ENCODE measurements around the gene ASB15. TPM values are rescaled to one million over a fixed set of nuclear protein-coding genes. Genes with fewer than 3 reads are reported as not detected.

Gene ASB15
- total and polyA plus RNA-seq, 2 of the 4 experiments (the other 2 are of a cell fraction), result not detected

DNA sequence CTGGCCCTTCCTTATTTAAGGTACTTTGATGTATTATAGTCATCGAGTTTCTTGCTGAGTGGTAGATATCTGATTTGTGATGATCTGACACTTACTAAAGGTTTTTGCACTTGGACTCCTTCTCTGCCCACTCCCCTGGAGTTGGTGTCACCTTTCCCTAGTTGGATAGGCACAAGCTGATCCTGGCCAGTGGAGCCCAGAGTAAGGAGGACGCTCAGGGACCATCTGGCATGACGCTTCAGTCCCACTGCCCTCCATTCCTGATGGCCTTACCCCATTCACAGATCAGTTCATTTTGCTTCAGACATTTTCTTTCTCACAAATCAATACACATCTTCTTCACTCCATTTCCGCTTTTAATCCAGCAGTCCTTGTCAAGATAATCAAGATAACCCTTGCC lies 20.1 kb downstream of the ASB15 start:
- Histone ChIP-seq H3K79me1 (ENCODE audit: low read depth in 1 of 2, low read length in 2 of 2) (no peaks in the 10 kb centered on the region), H3K4ac (ENCODE audit: low read depth, low read length) (no peak overlapping the region), H2BK5ac (ENCODE audit: low read depth, low read length, poor library complexity, severe bottlenecking) (no peak overlapping the region), H3K23ac (ENCODE audit: low read depth, low read length) (no peak overlapping the region), H3K18ac (ENCODE audit: low read depth, low read length) (no peak overlapping the region), H4K20me1 (ENCODE audit: insufficient read depth, low read length) (no peaks in the 10 kb centered on the region), H3K27ac (ENCODE audit: insufficient read depth, low read length) (no peak overlapping the region), H2AK5ac (ENCODE audit: low read depth, low read length) (no peak overlapping the region), H2BK15ac (ENCODE audit: low read depth, low read length) (no peak overlapping the region), H3K9me1 (ENCODE audit: insufficient read depth, low read length) (no peaks in the 10 kb centered on the region), H3K4me3 (ENCODE audit: insufficient read depth, low read depth, low read length) (no peak overlapping the region), H3K4me1 (ENCODE audit: control insufficient read depth, insufficient read depth, low read length) (peaks cover 3% of the 10 kb centered on the region; the same call in 1 of the 2 replicates), H2AFZ (replicated peaks; ENCODE audit: low read length, poor library complexity) (no peak overlapping the region), H3K14ac (replicated peaks; ENCODE audit: low read depth, low read length) (no peak overlapping the region), H2BK120ac (ENCODE audit: low read depth, low read length) (no peak overlapping the region), H3K9ac (ENCODE audit: low read depth, low read length) (no peak overlapping the region), H3K4me2 (ENCODE audit: low read depth, low read length) (no peak overlapping the region), H3K36me3 (ENCODE audit: control insufficient read depth, insufficient read depth, low read length) (no peaks in the 10 kb centered on the region), H4K91ac (ENCODE audit: insufficient read depth, low read depth, low read length) (no peak overlapping the region), H3K56ac (ENCODE audit: extremely low read depth, insufficient read depth, low read length) (no peak overlapping the region), H2BK20ac (ENCODE audit: low read depth, low read length) (no peak overlapping the region), H4K5ac (ENCODE audit: low read depth, low read length) (no peak overlapping the region), H3K27me3 (ENCODE audit: control insufficient read depth, insufficient read depth, low read length) (peaks cover 3% of the 10 kb centered on the region; the same call in 1 of the 2 replicates), H2AK9ac (replicated peaks; ENCODE audit: low read depth, low read length, poor library complexity) (no peak overlapping the region), H3K9me3 (ENCODE audit: control insufficient read depth, insufficient read depth, low read length) (no peaks in the 10 kb centered on the region), H4K8ac (ENCODE audit: low read depth in 2 of 2, low read length in 2 of 2) (no peak overlapping the region)
- in situ Hi-C loops (cut with MboI; ENCODE audit: low sequenced_read_pairs), result no loop called here
- ATAC-seq (ENCODE audit: low read depth), result no peak
- 40 to 100% methylated on average over 1 to 2 of the region's 4 CpGs for WGBS, 2 experiments (ENCODE audit: extremely low coverage in 2 of 2, insufficient read length in 1 of 2)
- no TSS peak for BruUV-seq (replicated peaks)
- TF ChIP-seq MXI1 (IDR thresholded peaks at IDR 0.05; ENCODE audit: borderline replicate concordance, low read depth, low read length), result no peak
- TF ChIP-seq, protein P1, sequence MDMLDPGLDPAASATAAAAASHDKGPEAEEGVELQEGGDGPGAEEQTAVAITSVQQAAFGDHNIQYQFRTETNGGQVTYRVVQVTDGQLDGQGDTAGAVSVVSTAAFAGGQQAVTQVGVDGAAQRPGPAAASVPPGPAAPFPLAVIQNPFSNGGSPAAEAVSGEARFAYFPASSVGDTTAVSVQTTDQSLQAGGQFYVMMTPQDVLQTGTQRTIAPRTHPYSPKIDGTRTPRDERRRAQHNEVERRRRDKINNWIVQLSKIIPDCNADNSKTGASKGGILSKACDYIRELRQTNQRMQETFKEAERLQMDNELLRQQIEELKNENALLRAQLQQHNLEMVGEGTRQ (IDR thresholded peaks at IDR 0.05; ENCODE audit: low read depth, low read length), result no peak
- TF ChIP-seq, protein P2, sequence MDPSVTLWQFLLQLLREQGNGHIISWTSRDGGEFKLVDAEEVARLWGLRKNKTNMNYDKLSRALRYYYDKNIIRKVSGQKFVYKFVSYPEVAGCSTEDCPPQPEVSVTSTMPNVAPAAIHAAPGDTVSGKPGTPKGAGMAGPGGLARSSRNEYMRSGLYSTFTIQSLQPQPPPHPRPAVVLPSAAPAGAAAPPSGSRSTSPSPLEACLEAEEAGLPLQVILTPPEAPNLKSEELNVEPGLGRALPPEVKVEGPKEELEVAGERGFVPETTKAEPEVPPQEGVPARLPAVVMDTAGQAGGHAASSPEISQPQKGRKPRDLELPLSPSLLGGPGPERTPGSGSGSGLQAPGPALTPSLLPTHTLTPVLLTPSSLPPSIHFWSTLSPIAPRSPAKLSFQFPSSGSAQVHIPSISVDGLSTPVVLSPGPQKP (IDR thresholded peaks at IDR 0.05; ENCODE audit: borderline replicate concordance, low read depth, low read length), result no peak
- TF ChIP-seq RFX5 (IDR thresholded peaks at IDR 0.05; ENCODE audit: low read depth, low read length), result no peak
- TF ChIP-seq MAZ (IDR thresholded peaks at IDR 0.05; ENCODE audit: borderline replicate concordance, low read depth, low read length), result no peak
- no peak for TF ChIP-seq RAD21 (IDR thresholded peaks at IDR 0.05; ENCODE audit: low read length)
- no peak for TF ChIP-seq SMC3 (IDR thresholded peaks at IDR 0.05; ENCODE audit: low read depth, low read length)
- dilution Hi-C loops (cut with HindIII; ENCODE audit: low sequenced_read_pairs, unreplicated experiment), result no loop called here
- POLR2A ChIA-PET (ENCODE audit: unreplicated experiment), result no interaction called here
- CTCF ChIA-PET, result interaction anchor here (0.9 kb wide), 1 partner anchor 41 kb away, joined by 3 read pairs; no protein-coding TSS in a partner anchor
- DNase-seq, result no peak
- intact Hi-C loops (cut with micrococcal nuclease), result no loop called here

Data from IMR-90 (cell line).